Lower leg skin (tissue), 3 donors: ENCODE results near the gene KRTAP10-4.

Source experiments
- POLR2A ChIP-seq, 2 donors: fragments of 450-650 bp; IDR thresholded peaks; one replicate each; pipeline ENCODE4 v1.6.1; 2016 to 2017; ENCODE audit warnings: antibody characterized with exemption in 2 of 2, mild to moderate bottlenecking in 1 of 2, moderate library complexity in 1 of 2
- TF ChIP-seq, protein P1 (sequence below), 3 donors: fragments of 450-650 bp; IDR thresholded peaks; one replicate each; pipeline ENCODE4 v1.5.1; 2016; ENCODE audit warnings: antibody characterized with exemption in 3 of 3, mild to moderate bottlenecking in 3 of 3, moderate library complexity in 2 of 3

DNA sequence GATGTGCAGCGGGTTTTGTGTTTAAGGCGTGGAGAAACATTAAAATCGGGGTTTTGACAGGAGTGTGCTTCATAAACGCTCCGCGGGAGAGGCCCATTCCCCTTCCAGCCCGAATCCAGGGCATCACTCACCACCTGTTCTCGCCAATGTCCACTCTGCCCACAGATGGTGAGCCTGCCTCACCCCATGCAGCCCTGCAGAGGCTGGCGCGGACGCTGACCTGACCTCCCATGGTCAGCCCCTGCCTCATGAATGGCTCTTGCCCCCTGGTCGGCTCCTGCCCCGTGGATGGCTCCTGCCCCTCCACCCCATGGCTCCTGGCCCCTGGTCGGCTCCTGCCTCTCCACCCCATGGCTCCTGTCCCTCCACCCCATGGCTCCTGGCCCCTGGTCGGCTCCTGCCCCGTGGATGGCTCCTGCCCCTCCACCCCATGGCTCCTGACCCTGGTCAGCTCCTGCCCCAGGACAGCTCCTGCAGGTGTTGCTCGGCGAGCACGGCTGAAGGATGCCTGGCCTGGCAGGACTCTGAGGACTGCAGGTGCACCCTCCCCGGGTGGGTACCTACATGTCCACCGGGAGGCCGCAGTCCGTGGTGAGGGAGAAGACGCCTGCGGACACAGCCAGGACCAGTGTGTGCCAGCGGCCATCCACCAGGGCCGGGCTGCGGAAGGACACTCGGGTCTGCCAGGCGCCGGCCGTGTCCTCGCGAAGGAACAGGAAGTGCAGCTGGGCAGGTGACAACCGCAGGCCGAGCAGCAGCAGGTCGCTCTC, 40.2 kb upstream of the KRTAP10-4 start:
- TF ChIP-seq POLR2A (IDR thresholded peaks at IDR 0.05) = no peak
- TF ChIP-seq, protein P1, sequence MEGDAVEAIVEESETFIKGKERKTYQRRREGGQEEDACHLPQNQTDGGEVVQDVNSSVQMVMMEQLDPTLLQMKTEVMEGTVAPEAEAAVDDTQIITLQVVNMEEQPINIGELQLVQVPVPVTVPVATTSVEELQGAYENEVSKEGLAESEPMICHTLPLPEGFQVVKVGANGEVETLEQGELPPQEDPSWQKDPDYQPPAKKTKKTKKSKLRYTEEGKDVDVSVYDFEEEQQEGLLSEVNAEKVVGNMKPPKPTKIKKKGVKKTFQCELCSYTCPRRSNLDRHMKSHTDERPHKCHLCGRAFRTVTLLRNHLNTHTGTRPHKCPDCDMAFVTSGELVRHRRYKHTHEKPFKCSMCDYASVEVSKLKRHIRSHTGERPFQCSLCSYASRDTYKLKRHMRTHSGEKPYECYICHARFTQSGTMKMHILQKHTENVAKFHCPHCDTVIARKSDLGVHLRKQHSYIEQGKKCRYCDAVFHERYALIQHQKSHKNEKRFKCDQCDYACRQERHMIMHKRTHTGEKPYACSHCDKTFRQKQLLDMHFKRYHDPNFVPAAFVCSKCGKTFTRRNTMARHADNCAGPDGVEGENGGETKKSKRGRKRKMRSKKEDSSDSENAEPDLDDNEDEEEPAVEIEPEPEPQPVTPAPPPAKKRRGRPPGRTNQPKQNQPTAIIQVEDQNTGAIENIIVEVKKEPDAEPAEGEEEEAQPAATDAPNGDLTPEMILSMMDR (IDR thresholded peaks at IDR 0.05) = no peak
